Bronchial epithelial cell (primary cell): ENCODE results near the gene CA11. TPM values are rescaled to one million over a fixed set of nuclear protein-coding genes. Genes with fewer than 3 reads are reported as not detected.

Source experiments
- DNase-seq: peaks from one replicate; pipeline ENCODE4 v3.0.0-alpha.2; 2010; ENCODE audit warnings: low read depth
- FAIRE-seq: peaks from 2 replicates; lab custom pipeline; 2011; peaks lifted over from hg19 to GRCh38; lab: Jason Lieb, UNC
- H3K27me3 ChIP-seq: 2 replicates; pipeline ENCODE4 v1.5.1; 2011; ENCODE audit warnings: low read length; ENCODE audit not compliant: control insufficient read depth, insufficient read depth
- H3K36me3 ChIP-seq: 2 replicates; pipeline ENCODE4 v1.5.1; 2011; ENCODE audit warnings: low read length; ENCODE audit not compliant: control insufficient read depth, insufficient read depth
- H3K4me3 ChIP-seq: 2 replicates; pipeline ENCODE4 v1.5.1; 2011; ENCODE audit warnings: mild to moderate bottlenecking, low read depth, low read length, control low read depth
- CTCF ChIP-seq: IDR thresholded peaks from 2 replicates; pipeline ENCODE4 v1.5.1; 2011; ENCODE audit warnings: mild to moderate bottlenecking, moderate library complexity, low read length, control low read depth, inconsistent platforms; ENCODE audit not compliant: insufficient read depth, severe bottlenecking
- total RNA-seq: library from RNA; depleted of rRNA; stranded (reverse); fragments of >200 nt; gene quantifications from 2 replicates; pipeline ENCODE4 v1.2.1, GENCODE V29; 2014

Gene CA11
- total RNA-seq, 1 donor from 2014 or later, result 2.4 TPM

DNA sequence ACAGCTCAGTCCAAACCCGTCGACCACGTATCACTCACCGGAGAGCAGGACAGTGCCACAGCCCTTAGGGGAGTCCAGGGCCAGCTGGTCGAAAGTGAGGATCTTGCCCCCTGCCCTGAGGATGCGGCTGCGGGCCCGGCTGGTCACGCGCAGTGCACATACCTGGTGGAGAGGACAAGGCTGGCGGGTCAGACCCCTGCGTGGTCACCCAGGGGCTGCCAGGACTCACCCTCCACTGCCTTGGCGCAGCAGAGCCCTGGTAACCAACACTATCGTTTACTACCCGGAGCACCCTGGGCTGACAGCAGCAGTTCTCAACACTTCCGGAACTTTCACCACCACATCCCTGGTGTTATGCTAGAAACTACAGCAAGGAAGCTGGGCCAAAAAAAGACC is 29.9 kb downstream of the CA11 start:
- Histone ChIP-seq H3K27me3 (no peaks in the 10 kb centered on the region), H3K36me3 (peaks cover 28% of the 10 kb centered on the region), H3K4me3 (no peak overlapping the region)
- FAIRE-seq, result no peak
- TF ChIP-seq CTCF, result no peak
- DNase-seq, result no peak

DNA sequence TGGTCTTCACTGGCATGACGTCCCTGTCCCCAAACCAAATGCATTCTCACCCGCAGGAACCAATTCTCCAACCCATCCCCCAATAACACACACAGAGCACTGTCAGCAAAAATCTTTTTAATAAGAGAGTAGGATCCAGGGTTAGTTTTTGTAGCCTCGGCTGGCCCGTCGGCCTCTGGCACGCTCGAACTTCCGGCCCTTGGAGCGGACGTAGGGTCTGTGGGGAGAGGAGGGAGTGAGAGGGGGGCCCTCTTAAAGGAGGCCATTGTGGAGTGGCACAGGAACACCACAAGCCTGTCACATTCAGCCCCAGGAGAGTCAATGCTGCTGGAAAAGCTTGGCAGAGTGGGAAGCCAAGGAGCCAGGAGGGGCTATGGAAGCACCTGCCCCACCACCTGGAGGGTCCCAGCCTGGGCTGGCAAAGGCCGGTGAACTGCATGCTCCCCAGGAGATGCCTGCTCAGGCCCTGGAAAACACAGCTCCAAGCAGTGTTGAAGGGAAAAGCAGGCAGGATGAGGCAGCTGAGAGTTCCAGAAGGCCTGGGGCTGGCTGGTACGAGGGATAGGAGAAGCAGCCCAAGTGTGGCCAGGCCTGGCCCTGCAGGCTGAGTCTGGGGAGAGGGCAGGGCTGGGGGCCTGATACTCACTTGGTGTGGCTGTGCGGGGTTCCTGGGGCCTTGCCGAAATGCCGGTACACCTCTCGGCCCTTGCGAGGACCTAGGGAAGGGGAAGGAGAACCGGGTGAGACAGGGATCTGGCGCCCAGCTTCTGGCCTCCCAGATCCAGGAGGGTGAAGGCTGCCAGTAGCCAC is 30.6 kb downstream of the CA11 start:
- DNase-seq, result no peak
- peaks cover 28% of the 10 kb centered on the region for H3K36me3 ChIP-seq
- H3K27me3 ChIP-seq, result no peaks in the 10 kb centered on the region
- H3K4me3 ChIP-seq, result peak overlapping the region; percentile 40
- FAIRE-seq, result no peak
- no peak for TF ChIP-seq CTCF

DNA sequence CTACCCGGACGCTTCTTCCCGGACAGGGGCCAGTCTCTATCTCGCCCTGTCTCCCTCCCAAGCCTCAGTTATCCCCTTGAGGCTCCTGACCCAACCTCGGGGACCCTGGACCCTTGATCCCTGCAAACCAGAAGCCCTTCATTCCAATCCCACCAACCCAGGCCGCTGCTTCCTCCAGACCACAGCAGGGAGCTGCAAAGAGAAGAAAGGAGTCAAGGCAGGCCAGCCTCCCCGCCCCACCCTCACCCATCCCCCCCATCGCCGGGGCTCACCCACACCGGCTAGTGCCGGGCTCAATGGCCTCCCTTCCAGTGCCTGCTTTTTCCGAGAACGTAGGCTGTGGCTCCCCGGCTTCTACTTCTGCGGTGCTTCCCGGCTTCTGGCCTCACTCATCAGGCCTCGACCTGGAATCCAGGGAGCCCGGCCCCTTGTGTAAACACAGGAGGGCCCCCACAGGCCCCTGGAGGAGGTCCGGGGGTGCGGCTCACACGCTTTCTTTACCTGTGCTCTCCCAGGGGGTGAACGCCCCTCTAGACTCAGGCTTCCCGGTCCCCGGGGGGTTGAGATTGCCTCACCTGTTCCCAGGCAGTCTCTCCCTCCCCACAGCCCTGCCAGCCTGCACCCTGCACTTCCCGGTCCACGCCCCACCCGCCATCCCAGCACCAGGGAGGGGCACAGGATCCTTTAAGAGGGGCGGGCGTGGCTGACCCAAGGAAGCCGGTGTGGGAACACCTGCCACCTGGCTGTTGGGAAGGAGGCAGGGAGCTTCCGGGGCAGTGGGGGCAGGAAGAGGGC is 31.4 kb downstream of the CA11 start, which contains the start of gene FAM83E:
Gene FAM83E (minus strand): TSS at position 641 of the 795 bp plus-strand sequence. CDS start 1,704 bp downstream, outside the sequence.
- Histone ChIP-seq H3K36me3 (peaks cover 28% of the 10 kb centered on the region), H3K4me3 (peak within 1 kb of the TSS; percentile 40), H3K27me3 (no peaks in the 10 kb centered on the region)
- TF ChIP-seq CTCF, result peak; percentile 28
- DNase-seq (peak; percentile 70), FAIRE-seq (no peak)

DNA sequence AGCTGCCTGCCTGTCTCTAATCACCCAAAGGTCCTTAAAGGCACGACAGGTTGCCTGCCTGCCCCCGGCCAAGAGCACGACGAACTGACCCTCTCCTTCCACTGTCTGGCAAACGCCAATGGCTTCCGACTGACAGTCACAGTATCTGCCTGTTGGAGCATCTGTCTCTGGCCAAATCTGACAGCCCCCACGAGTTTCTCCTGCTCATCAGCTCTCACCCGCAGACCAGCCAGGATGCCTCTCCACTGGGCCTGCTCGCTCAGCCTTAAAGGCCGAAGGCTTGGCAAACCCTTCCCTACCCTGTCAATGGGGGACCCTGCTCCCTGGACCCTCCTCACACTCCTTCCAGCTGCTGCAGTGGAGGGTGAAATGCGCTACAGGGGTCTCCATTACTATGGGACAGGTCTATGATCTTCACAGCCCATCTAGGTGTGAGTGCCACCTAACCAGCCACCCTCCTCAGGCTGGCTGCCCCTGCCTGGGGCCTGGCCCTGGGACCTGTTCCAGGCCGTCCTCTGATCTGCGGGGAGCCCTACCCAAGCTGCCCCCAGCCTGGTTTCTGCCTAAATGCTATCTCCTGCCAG is 32.0 kb downstream of the CA11 start:
- DNase-seq, result no peak
- Histone ChIP-seq H3K36me3 (peaks cover 28% of the 10 kb centered on the region), H3K4me3 (peak overlapping the region; percentile 40), H3K27me3 (no peaks in the 10 kb centered on the region)
- no peak for TF ChIP-seq CTCF
- FAIRE-seq, result no peak

GRCh38 chr19:48613024-48613851 is 32.7 kb downstream of the CA11 start:
- TF ChIP-seq CTCF, result no peak
- FAIRE-seq (no peak), DNase-seq (no peak)
- H3K4me3 ChIP-seq, result no peak overlapping the region
- H3K27me3 ChIP-seq, result no peaks in the 10 kb centered on the region
- peaks cover 28% of the 10 kb centered on the region for H3K36me3 ChIP-seq
